HG02610 (cell line): ENCODE results near the gene ARHGAP26.

Source experiments
- ATAC-seq: cut with Tn5 transposase; IDR thresholded peaks from one replicate; pipeline ENCODE4 v1.9.1; 2021; ENCODE audit warnings: mild to moderate bottlenecking, moderate library complexity; ENCODE audit not compliant: unreplicated experiment

ARHGAP26 gene

GRCh38 chr5:143226872-143227271 is 456.7 kb downstream of the ARHGAP26 start:
- no peak for ATAC-seq

- ATAC-seq = no peak
These were observed 457.1 kb downstream of the ARHGAP26 start for GRCh38 chr5:143227301-143227700.

- ATAC-seq = no peak
These were observed 458.6 kb downstream of the ARHGAP26 start for GRCh38 chr5:143228597-143229293.

DNA sequence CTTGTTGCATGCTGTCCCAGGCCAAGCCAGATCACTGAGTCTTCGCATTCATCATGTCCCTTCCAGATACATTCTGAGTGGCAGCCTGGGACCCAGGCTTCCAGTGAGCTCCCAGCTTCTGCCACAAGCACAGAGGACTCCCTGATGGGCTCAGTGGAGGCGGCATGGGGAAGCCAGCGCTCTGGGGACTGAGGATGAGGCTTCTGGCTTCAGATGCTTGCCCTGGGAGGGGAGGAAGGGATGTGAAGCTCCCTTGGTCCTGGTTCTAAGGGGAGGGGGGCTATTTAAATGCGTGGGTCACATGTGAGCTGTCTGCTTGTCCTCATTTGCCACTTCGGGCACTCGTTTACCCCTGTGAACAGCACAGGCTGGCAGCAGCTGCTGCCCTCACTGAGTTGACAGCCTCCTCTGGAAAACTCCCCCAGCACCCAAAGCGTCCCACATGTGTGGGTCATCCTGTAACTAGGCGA is 459.3 kb downstream of the ARHGAP26 start:
- peak; percentile 37 for ATAC-seq

- ATAC-seq = peak; percentile 93
These were observed 459.9 kb downstream of the ARHGAP26 start for GRCh38 chr5:143229896-143230675.

- ATAC-seq = no peak
These were observed 460.5 kb downstream of the ARHGAP26 start for GRCh38 chr5:143230676-143230996.

GRCh38 chr5:143231416-143231815 is 461.2 kb downstream of the ARHGAP26 start:
- no peak for ATAC-seq

DNA sequence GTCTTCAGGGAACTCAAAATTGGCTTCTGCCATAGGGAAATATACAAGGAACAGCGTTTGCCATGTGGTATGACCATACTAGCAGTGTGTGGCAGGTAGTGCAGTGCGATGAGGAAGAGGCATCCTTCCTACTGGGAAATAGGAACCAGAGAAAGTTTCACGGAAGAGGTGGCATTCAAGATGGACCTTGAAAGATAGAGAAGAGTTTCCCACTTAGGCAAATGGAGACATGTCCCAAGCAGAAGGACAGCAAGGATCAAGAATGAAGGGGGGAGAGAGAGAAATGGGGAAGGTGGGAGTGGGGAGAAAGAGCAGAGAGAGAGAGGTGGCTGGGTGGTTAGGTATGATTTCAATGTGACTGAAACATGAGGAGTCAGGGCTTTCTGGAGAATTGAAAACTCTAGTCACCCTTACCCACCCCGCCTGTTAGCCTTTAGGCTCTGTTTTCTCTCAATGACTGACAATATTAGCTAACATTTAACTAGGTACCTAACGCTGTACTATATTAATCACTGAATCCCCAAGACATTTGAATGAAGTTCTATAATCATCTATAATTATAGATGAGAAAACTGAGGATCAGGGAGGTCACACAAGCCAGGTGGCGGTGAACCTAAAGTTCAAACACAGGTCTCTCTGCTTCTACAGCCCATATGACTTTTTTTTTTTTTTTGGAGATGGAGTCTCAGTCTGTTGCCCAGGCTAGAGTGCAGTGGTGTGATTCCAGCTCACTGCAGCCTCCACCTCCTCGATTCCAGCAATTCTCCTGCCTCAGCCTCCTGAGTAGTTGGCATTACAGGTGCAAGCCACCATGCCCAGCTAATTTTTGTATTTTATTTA is 462.0 kb downstream of the ARHGAP26 start:
- no peak for ATAC-seq

- ATAC-seq = no peak
These were observed 462.9 kb downstream of the ARHGAP26 start for GRCh38 chr5:143233031-143233430.

GRCh38 chr5:143234162-143234842 is 464.1 kb downstream of the ARHGAP26 start:
- no peak for ATAC-seq

GRCh38 chr5:143235423-143235822 is 465.2 kb downstream of the ARHGAP26 start:
- no peak for ATAC-seq

- ATAC-seq = no peak
These were observed 466.5 kb downstream of the ARHGAP26 start for GRCh38 chr5:143236682-143237081.

DNA sequence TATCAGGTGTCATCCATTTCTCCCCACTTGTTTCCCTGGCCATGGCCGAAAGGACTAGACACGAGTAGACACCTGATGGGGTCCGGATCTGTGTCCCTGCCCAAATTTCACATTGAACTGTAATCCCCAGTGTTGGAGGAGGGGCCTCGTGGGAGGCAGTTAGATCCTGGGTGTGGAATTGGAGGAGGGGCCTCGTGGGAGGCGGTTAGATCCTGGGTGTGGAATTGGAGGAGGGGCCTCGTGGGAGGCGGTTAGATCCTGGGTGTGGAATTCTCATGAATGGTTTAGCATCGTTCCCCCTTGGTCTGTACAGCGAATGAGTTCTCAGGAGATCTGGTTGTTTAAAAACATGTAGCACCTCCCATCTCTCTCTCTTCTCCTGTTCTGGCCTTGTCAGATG is 467.5 kb downstream of the ARHGAP26 start:
- ATAC-seq = no peak

DNA sequence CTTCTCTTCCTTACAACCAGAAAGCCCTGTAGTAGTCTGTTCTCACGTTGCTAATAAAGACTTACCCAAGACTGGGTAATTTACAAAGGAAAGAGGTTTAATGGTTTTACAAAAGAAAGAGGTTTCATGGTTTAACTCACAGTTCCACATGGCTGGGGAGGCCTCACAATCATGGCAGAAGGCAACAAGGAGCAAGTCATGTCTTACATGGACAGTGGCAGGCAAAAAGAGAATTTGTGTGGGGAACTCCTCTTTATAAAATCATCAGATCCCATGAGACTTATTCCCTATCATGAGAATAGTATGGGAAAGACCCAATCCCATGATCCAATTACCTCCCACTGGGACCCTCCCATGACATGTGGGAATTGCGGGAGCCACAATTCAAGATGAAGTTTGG is 468.4 kb downstream of the ARHGAP26 start:
- no peak for ATAC-seq

DNA sequence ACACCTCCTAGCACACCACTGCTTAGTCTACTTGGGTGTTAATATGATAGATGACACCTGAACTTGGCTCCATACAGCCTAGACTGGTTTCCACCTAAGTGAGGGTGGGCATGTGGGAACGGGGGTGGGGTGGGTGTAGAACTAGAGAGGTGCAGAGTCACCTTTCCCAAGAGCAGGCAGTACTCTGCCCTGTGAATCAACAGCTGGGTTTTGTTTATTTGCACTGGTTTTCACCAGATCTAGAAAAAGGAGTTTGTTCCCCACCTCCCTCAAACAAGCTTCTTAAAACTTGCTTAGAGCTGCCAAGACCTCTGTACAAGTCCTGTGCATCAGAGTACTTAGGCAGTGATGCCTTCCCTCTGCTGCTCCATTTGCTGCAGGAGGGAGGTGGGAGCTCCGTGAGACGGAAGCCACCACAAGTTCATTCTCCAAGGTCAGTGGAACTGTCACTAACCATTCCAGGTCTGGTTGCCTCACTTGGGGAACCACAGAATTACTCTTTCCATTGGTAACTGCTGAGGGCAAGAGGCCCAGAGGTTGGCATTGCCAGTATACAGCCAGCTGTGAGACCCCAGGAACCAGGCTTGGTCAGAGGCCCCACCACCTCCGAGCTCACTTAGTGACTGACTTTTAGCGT is 469.8 kb downstream of the ARHGAP26 start:
- no peak for ATAC-seq

GRCh38 chr5:143241892-143242291 is 471.7 kb downstream of the ARHGAP26 start:
- no peak for ATAC-seq

DNA sequence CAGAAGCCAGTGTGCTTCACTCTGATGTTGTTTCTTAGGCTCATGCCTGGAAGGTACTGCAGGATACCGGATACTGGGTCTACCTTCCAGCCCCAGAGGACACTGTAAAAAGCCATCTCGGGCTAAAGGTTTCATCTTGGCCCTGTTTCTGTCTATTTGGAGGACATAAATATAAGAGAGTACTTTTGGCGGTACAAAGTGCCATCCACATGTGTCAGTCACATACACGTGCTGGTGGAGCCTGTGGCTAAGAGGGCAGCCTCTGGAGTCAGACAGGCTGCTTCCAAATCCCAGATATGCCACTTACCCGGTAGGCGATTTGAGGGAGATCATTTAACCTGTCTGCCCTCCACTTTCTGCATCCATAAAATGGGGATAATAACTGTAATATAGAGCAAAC is 472.9 kb downstream of the ARHGAP26 start:
- ATAC-seq = no peak

DNA sequence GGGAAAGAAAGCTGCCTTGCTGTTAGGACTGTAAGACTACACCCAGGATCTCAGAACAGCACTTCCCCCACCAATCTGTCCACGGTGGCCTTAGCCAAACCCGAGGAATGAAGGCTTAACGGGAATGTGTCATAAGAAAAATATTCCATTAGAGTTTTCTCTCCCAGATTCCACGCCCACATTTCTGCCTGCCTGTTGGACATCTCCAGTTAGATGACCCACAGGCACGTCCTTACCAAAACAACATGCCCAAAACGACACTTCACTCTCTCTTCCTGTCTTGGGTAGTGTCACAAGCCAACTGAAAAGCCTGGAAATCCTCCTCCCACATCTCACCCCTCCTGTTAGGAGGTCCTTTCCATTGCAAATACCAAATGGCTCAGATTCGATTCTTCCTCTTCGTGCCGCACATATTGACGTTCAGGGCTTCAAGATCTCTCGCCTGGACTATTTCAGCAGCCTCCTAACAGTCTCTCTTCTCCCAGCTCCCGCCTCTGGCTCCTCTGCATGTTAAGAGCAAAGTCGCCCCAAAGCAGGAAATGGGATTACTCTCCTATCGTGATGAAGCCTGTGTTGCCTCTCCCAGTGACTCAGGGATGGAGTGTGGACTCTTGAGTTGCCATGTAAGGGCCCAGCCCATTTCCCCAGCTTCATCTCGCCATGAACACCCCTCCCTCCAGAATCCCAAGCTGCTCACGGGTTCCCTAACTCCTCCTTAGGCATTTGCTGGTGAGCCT is 474.0 kb downstream of the ARHGAP26 start:
- ATAC-seq = no peak

- no peak for ATAC-seq
These were observed 474.8 kb downstream of the ARHGAP26 start for GRCh38 chr5:143244990-143245389.
